Measurements from ENCODE around the gene TMBIM1. TPM values are rescaled to one million over a fixed set of nuclear protein-coding genes. Genes with fewer than 3 reads are reported as not detected.

Gene TMBIM1
- total RNA-seq, 1 experiment from 2014 or later, result 91.0 TPM

- peak overlapping the region; percentile 55 for H2AFZ ChIP-seq (ENCODE audit: low read depth, low read length, poor library complexity, severe bottlenecking)
- CTCF ChIA-PET, result interaction anchor here (0.8 to 1.9 kb wide), 6 partner anchors 14 to 95 kb away, joined by 4 to 16 read pairs (median 4); partner anchors contain the start of gene CATIP
- peaks cover 16 to 30% of the 10 kb centered on the region in 2 experiments for H3K4me1 ChIP-seq (ENCODE audit: control insufficient read depth in 1 of 2, insufficient read depth in 2 of 2, low read length in 2 of 2)
- TF ChIP-seq ZFX (IDR thresholded peaks at IDR 0.05) (no peak), POLR2AphosphoS5 (IDR thresholded peaks at IDR 0.05; ENCODE audit: low read depth, low read length) (peak; percentile 28; the same call in 1 of the 2 replicates), YY1 (IDR thresholded peaks at IDR 0.05; ENCODE audit: extremely low read depth, insufficient replicate concordance, low read depth, low read length) (peak; percentile 64), FOSL1 (IDR thresholded peaks at IDR 0.05; ENCODE audit: low read depth) (no peak), TCF7L2 (IDR thresholded peaks at IDR 0.05; ENCODE audit: borderline replicate concordance, extremely low read depth, insufficient read depth, insufficient read length) (no peak), RAD21 (IDR thresholded peaks at IDR 0.05; ENCODE audit: low read depth) (peak; percentile 98), MAX (IDR thresholded peaks at IDR 0.05) (0 out of 2 replicates have a peak, but pooled peaks have one; percentile 12), JUND (IDR thresholded peaks at IDR 0.05) (no peak), EZH2 (IDR thresholded peaks at IDR 0.05) (no peak), POLR2A (IDR thresholded peaks at IDR 0.05; ENCODE audit: borderline replicate concordance, extremely low read depth, insufficient read depth, insufficient read length) (no peak), CTCF (IDR thresholded peaks at IDR 0.05 in 2 of 3, conservative IDR thresholded peaks at IDR 0.05 in 1 of 3; ENCODE audit: borderline replicate concordance in 1 of 3, insufficient read depth in 1 of 3, low read depth in 2 of 3, low read length in 2 of 3) (peak; percentile 93 to 98 (median 95)), SRF (IDR thresholded peaks at IDR 0.05; ENCODE audit: low read depth) (no peak), ELF1 (IDR thresholded peaks at IDR 0.05; ENCODE audit: borderline replicate concordance, low read depth) (no peak), REST (IDR thresholded peaks at IDR 0.05; ENCODE audit: low read depth) (no peak), SIN3A (IDR thresholded peaks at IDR 0.05; ENCODE audit: low read depth) (no peak), EGR1 (IDR thresholded peaks at IDR 0.05; ENCODE audit: low read depth) (no peak), EZH2phosphoT487 (IDR thresholded peaks at IDR 0.05; ENCODE audit: borderline replicate concordance) (no peak), ATF3 (IDR thresholded peaks at IDR 0.05) (no peak), SP1 (IDR thresholded peaks at IDR 0.05; ENCODE audit: low read depth) (no peak)
Observed at GRCh38 chr2:218301176-218301819, 9.0 kb upstream of the TMBIM1 start.

More at GRCh38 chr2:218301176-218301819, 9.0 kb upstream of the TMBIM1 start:
- intact Hi-C loops (cut with micrococcal nuclease), result loop anchor here (1.0 to 2.0 kb wide), 4 partner anchors 55 to 166 kb away; partner anchors contain the start of gene CATIP
- Histone ChIP-seq H3K9me2 (ENCODE audit: insufficient read depth) (no peaks in the 10 kb centered on the region), H4K20me1 (ENCODE audit: insufficient read depth) (no peaks in the 10 kb centered on the region), H3K79me2 (ENCODE audit: insufficient read depth, low read length) (no peaks in the 10 kb centered on the region), H3K27me3 (ENCODE audit: insufficient read depth, low read length) (no peaks in the 10 kb centered on the region), H3K27ac (ENCODE audit: low read depth, low read length) (no peak overlapping the region), H3K36me3 (ENCODE audit: control insufficient read depth in 1 of 2, insufficient read depth in 2 of 2, low read length in 2 of 2) (no peaks in the 10 kb centered on the region), H3K4me3 (replicated peaks in 1 of 2; ENCODE audit: low read depth in 1 of 2, low read length in 2 of 2) (no peak overlapping the region), H3K4me2 (ENCODE audit: low read length) (peak overlapping the region; percentile 6; the same call in 1 of the 2 replicates), H3K9ac (ENCODE audit: low read length) (no peak overlapping the region), H3K9me3 (ENCODE audit: control insufficient read depth in 1 of 2, insufficient read depth in 1 of 2, low read depth in 1 of 2, low read length in 2 of 2) (no peaks in the 10 kb centered on the region)
- ChIA-PET POLR2A (interaction anchor here (0.7 kb wide), 1 partner anchor 95 kb away, joined by 4 read pairs; no protein-coding TSS in a partner anchor), RAD21 (ENCODE audit: low non-redundant PET in 1 of 2, low total read pairs in 2 of 2, uncharacterized antibody in 2 of 2, unreplicated experiment in 2 of 2) (interaction anchor here (0.8 to 1.0 kb wide), 2 partner anchors 55 to 95 kb away, joined by 3 to 5 read pairs; partner anchors contain the start of gene CATIP (in 1 of the 2))
- no TSS peak for BruUV-seq (replicated peaks)
- DNase-seq (ENCODE audit: low read depth, low spot score), result peak; percentile 91
- ATAC-seq, result peak; percentile 83
